ENCODE results near the gene CFDP1.

- TF ChIP-seq ZNF274 (IDR thresholded peaks at IDR 0.05; ENCODE audit: low read depth, low read length) (no peak), SUZ12 (IDR thresholded peaks at IDR 0.05; ENCODE audit: extremely low read depth, insufficient read depth, insufficient read length) (no peak)
Observed at GRCh38 chr16:75309899-75310430, 123.3 kb downstream of the CFDP1 start.

Data from NT2/D1 (cell line).